GM10266 (cell line): Measurements from ENCODE around the gene IL1R1.

Experiments
- DNase-seq: peaks from one replicate; pipeline ENCODE4 v3.0.0; 2012; ENCODE audit errors: extremely low spot score
- CTCF ChIP-seq: IDR thresholded peaks from 2 replicates; pipeline ENCODE4 v1.5.1; 2012; ENCODE audit warnings: mild to moderate bottlenecking, low read depth; ENCODE audit not compliant: control insufficient read depth, insufficient read depth; ENCODE audit errors: missing control alignments

The IL1R1 gene

GRCh38 chr2:102107741-102108070 lies 34.8 kb upstream of the IL1R1 start:
- TF ChIP-seq CTCF = no peak
- DNase-seq = no peak

- no peak for DNase-seq
- TF ChIP-seq CTCF = no peak
Measured at GRCh38 chr2:102109016-102109415, 33.5 kb upstream of the IL1R1 start.

GRCh38 chr2:102110171-102110570 lies 32.4 kb upstream of the IL1R1 start:
- no peak for DNase-seq
- TF ChIP-seq CTCF = no peak

GRCh38 chr2:102110596-102111334 lies 31.8 kb upstream of the IL1R1 start:
- TF ChIP-seq CTCF = no peak
- DNase-seq = no peak

GRCh38 chr2:102111823-102112222 lies 30.7 kb upstream of the IL1R1 start:
- no peak for DNase-seq
- no peak for TF ChIP-seq CTCF

GRCh38 chr2:102112271-102112670 lies 30.3 kb upstream of the IL1R1 start:
- no peak for TF ChIP-seq CTCF
- no peak for DNase-seq

GRCh38 chr2:102112692-102113665 lies 29.6 kb upstream of the IL1R1 start:
- no peak for DNase-seq

More at GRCh38 chr2:102112692-102113665, 29.6 kb upstream of the IL1R1 start:
- TF ChIP-seq CTCF = no peak
